HG03025 (cell line): ENCODE measurements around the gene SLC2A1.

Source experiments
- ATAC-seq: cut with Tn5 transposase; IDR thresholded peaks from one replicate; pipeline ENCODE4 v1.9.1; 2021; ENCODE audit warnings: mild to moderate bottlenecking, moderate library complexity; ENCODE audit not compliant: unreplicated experiment, low FRiP score

Gene SLC2A1

DNA sequence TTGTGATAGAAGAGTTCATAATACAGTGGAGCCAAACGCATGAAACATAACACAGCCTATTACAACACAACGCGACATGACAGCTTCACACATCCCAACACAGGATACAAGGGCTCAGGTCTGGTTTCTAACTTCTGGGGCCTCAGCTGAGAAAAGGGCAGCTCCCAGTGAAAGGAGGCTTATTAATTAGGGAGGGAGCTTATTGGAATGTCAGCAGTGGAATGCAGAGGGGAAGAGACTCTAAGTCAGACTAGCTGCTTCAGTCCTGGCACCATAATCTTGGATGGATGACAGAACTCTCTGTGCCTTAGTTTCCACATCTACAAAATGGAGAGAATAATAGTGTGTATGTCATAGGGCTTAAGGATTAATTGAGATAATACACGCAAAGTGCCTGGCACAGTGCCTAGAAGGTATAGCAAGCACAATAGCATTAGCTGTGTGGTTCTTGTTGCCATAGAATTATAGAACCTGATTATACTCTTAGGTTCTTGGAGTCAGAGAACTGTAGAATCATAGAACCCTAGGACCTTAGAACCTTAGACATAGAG lies 22.7 kb upstream of the SLC2A1 start:
- no peak for ATAC-seq

DNA sequence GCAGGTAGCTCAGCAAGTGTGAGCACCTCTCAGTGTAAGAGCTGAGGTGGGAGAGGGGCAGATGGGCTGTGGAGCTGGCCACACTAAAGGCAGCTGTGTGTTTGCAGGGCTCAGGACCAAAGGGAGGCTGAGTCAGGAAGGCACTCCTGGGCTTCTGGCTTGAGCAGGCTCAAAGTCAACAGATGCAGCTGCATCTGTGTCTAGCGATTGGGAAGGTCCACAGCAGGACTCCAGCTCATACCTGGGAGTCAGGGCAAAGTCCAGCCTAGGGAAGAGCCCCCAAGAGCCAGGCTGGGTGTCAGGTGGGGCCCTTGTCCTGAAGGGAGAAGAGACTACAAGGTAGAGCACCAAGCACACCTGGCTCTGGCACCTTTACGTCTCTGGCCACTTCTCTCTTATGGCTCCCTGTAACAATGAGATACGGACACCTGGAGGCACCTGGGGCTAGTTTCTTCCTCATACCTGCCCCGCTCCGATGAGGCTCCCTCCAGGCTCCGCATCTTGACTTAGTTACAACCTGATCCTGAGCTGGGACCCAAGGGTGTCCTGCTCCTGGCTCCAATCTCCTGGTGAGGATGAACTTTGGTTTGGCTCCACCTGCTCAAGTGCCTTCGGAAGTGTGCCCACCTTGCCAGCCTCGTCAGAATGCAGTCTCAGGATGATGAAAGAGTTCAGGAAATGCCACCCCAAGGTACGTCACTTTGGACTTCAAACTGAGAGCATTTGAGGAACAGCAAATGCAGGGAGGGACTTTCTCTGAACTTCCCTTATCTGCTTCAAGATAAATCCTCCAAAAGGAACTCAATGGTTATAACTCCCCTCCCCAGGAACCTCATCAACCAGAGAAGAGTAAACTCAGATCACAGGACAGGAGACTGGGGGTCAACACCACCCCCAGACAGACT lies 21.5 kb upstream of the SLC2A1 start:
- ATAC-seq: no peak

DNA sequence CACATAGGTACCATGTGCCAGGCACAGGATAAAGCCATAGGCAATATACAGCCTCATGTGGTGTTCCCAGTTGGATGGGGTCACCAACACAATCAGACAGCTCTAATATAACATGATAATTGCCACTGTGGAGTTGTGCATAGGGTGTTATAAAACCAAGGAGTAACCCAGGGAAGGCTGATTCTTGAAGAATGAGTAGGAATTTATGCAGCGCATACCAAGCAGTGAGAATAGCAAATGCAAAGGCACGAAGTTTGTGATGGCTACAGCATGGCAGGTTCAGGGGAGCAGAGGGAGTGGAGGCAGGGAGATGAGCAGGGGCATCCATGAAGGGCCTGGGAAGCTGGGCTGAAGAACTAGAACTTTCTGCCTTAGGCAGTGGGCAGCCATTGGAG lies 20.4 kb upstream of the SLC2A1 start:
- no peak for ATAC-seq

DNA sequence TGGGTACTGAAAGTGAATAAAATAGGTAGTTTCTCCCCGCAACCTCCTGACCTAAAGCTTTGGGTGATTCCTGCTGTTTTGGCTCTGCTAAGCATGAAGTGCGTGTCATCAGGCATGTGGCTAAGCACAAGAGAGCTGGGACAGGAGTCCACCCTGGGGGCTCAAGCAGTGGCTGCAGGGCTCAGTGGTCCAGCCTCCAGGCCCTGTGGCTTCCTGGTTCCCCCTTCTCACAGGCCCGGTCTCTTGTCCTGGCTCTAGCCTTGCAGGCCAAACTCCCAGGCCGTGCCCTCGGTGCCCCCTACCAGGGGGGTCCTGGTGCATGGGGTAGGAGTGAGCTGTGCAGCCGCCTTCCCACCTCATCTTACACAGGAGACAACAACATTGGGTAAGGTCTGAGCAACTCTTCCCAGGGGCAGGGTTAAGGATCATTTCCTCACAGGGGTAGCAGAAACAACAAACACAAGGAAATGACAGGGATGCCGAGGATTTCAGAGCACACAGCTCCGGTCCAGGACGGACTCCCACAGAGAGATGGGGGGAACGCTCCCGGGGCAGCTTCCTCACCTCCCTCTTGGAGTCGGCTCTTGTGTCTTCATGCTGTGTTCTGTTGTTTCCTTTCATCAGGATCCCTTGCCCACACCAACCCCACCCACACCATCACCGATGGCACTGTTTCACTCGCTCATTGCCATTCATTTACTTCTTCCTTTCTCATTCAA lies 19.8 kb upstream of the SLC2A1 start:
- ATAC-seq: no peak

DNA sequence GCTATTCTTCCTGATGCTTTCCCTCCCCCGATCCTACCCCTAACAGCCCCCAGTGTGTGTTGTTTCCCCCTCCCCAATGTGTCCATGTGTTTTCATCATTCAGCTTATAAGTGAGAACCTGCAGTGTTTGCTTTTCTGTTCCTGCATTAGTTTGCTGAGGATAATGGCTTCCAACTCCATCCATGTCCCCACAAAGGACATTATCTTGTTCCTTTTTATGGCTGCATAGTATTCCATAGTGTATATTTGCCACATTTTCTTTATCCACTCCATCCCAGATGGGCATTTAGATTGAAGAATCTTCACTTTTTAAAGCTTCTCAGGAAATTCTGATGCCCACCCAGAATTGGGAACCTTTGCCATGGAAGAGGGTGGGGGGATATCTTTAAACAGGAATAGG lies 19.0 kb upstream of the SLC2A1 start:
- ATAC-seq: no peak

DNA sequence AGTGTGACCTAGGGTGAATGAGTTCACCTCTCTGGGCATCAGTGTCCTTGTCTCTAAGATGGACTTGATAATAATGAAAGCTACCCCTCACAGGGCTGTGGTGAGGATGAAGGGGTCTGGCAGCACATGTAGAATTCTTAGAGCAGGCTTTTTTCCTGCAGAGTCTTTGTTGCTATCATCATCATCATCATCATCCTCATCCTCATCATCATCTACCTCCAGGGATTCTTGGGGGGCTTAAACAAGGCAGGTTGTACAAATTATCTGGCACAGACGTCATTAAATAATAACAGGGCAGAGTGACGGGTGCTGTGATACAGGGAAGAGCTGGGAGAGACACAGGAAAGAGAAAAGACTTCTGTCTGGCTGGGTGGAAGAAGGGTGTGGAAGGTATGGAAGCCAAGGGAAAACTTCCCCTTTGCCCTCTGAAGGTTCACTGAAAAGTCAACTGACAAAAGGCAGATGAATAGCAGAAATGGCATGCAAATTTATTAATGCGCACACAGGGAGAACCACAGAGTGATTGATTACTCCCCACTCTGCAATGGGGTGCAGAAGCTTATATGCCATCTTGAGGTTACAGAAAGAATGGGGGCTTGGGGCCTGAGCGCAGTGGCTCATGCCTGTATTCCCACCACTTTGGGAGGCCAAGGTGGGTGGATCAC lies 17.0 kb upstream of the SLC2A1 start:
- no peak for ATAC-seq

DNA sequence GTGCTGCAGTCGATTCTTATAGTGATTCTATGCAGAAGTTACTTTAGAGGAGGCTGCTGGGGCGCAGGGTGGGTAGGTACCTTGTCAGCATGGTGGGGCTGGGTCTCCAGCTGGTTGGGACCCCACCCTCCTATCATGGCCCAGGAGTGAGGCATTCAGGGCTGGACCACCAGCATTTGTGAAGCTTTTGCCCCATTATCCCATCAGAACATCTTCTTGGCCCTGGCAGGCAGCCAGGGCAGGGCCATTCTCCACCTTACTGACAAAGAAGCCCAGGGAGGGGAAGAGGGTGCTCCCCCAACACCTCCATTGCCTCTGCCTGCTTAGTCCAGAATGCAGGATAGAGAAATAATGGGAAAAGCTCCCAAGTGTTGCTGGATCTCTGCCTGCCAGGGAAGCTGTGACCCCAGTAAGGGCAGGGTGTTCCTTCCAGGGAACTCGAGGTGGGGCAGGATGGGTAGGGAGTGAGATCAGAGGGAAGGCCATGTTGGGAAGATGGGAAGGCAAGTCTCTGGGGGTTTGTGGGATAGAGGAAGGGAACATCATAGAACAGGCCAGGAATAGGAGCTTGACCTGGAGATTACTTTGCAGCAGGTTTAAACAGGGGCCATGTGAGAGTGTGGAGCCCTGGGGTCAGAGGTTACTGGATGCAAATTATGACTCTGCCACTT lies 16.2 kb upstream of the SLC2A1 start:
- ATAC-seq: no peak

DNA sequence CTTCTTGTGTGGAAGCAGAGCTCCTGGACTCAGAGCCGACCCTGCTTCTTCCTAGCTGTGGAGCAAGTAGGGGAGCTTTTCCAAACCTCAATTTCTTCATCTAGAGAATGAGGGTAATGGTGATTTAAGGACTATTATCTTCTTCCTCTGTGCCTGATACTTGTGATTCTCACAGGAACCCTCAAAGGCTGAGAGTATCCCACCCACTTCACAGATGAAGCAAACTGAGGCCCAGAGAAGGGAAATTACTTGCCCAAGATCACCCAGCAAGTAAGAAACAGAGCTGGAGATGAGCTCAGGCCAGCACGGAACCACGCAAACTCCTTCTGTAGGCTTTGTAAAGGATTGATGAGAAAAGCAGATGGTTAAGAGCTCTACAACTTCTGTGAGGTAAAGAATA lies 15.1 kb upstream of the SLC2A1 start:
- ATAC-seq: no peak

DNA sequence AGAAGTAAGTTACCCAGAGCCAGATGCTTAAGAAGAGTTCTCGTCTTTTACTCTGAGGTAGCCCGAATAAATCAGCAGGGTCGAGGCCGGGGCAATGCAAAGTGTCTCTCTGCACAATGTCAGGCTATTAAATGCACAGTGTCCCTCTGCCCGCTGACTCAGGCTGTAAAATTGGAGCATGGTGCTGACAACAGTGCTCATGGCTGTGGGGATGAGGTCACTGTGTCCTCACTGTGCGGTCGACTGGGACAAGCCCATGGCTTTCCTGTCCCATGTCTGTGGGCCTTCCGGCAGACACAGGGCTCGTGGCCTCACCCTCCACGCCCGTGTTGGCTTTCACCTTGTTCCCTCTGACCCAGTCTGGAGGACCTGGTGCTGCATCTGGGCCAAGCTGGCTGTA lies 14.6 kb upstream of the SLC2A1 start:
- no peak for ATAC-seq

DNA sequence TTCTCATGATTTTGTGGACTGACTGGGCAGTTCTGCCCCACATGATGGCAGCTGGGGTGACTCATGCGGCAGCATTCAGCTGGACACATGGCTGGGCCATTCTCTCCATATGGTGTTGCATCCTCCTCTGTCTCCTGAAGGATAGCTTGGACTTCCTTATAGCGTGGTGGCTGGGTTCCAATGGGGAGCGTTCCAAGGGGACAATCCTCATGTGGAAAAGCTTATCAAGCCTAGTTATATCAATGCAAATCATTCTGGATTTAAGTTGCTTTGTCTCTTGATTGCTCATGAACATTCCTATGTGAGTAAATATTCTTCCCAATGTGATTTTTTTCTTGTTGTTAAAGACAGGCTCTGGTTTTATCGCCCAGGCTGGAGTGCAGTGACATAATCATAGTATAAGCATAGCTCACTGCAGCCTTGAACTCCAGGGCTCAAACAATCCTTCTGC lies 13.2 kb upstream of the SLC2A1 start:
- ATAC-seq: no peak

DNA sequence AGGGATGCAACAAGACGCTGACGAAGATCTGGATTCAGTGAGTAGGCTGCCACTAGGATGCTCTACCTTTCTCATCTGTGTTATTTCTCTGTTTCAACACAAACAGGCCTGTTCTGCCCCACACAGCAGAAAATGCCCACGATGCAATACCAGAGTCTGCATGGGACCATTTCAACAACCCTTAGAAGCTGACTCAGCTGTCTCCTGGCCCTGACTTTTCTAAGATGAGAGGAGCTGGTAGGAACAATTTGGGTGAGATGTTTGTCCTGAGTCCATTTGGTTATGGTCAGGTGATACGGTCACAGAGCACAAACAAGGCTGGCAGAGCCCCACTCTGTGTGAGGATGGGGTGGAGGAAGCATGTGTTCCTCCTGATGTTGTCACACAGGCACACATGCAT lies 11.5 kb upstream of the SLC2A1 start:
- no peak for ATAC-seq

DNA sequence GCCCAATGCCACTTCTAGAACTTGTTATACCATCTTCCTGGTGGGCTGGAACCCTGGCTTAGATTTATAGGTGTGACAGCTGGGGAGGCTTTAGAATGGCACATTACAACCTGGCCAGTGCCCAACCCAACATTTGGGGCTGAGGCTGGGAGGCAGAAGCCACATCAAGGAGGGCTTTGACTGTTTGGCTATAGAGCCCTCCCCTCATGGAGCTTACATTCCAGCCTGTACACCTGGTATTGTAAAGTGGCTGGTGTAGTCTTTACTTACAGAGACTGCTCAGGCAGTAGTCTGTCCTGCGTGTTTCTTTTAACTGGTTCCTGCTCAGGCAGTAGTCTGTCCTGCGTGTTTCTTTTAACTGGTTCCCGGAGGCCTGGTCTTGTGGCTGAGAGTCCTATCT lies 10.0 kb upstream of the SLC2A1 start:
- ATAC-seq: no peak

DNA sequence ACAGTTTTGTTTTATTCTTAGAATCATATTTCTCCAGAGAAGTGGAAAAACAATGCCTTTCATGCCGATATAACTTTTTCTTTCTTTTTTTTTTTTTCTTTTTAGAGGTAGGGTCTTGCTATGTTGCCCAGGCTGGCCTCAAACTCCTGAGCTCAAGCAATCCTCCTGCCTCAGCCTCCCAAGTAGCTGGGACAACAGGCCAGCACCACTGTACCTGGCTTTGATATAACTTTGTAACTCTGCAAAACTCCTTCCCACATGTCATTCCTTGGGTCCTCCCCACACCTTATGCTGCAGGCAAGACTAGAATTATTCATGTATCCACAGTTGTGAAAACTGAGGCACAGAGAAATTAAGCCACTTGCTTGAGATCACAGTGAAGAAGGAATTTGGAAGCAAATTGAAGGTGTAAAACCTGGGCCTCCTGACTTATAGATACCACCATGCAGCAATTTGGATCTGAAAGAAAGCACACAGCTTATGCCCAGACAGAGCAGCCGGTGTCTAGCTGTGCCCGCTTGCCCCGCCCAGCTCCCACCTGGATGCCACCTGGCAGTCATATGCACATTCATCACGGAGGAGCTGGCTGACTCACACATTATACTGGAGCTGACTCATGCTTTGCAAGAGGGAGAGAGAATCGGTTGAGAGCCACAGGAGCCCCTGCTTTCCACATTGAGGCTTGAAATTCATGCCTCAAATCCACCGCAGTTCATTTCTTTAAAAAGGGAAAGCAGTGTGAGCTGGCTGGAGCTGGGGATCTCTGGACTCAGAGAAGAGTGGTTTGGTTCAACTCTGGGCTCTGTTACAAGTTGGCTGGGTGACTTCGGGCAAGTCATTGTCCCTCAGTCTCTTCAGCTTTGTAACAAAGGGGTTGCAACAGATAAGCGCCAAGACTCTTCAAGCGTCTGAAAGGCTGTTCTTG lies 8.3 kb upstream of the SLC2A1 start:
- ATAC-seq: no peak

DNA sequence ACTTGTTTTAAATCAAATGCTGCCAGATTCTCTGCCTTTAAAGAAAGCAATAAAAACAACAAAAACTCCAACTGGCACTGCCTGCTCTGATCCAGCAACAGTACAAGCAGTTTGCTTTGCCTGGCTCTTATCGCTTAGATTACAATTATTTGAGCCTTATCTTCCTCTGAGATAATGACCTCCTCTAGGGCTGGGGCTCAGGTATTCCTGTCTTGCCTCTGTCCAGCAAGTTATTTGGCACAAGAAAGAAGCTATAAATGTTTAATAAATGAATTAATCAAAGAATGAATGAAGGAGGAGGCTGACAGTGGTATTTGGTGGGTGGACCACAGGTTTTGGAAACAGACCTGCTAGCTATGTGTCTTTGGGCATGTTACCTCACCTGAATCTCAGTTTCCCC lies 6.7 kb upstream of the SLC2A1 start:
- ATAC-seq: no peak

DNA sequence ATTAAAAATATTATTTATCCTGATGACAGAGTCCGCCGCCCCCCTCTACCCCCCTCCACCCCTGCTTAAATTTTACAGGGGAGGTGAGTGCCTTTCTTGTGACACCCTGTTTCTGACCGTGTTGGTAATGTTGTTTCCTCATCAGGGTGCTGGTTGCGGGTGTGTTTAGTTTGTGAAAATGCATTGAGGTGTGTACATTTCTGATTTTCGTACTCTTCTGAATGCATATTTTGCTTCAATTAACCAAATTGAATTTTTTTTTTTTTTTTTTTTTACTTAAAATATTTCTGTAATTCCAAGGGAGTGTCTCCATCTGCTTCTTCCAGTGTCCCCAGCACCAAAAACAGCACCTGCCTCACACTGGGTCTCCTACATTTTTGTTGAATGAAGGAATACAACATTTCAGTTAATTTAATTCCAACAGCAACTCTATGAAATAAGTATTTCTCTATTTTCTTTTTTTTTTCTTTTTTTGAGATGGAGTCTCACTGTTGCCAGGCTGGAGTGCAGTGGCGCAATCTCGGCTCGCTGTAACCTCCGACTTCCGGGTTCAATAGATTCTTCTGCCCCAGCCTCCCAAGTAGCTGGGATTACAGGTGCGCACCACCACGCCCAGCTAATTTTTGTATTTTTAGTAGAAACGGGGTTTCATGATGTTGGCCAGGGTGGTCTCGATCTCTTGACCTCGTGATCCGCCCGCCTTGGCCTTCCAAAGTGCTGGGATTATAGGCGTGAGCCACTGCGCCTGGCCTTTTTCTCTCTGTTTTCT lies 5.6 kb upstream of the SLC2A1 start:
- ATAC-seq: no peak

DNA sequence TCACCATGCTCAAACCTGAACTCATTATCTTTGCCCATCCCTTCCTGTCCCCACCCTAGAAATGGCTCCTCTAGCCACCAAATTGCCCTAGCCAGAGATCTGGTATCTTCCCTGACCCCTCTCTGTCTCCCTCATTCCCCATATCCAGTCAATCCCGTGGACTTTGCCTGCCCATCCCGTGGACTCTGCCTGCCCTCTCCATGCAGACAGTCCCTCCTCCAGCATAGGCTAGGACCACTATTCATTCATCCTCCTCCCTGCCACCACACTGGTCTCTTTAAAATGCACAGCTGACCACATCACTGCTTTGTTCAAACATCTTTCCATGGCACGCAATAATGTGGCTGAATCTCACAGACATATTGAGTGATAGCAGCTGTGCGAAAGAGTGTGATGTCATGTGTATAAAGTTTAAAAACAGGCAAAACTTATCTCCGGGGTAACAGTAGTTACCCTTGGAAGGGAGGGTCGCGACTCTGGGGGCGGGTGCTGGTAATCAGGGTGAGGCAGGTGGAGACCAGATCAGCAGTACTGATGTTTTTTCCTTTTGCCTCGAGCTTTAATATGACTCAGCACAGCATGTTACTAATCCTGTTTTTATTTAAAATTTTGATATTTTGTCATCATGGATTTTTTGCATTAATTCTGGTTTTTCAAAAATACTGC lies 4.8 kb upstream of the SLC2A1 start:
- no peak for ATAC-seq

DNA sequence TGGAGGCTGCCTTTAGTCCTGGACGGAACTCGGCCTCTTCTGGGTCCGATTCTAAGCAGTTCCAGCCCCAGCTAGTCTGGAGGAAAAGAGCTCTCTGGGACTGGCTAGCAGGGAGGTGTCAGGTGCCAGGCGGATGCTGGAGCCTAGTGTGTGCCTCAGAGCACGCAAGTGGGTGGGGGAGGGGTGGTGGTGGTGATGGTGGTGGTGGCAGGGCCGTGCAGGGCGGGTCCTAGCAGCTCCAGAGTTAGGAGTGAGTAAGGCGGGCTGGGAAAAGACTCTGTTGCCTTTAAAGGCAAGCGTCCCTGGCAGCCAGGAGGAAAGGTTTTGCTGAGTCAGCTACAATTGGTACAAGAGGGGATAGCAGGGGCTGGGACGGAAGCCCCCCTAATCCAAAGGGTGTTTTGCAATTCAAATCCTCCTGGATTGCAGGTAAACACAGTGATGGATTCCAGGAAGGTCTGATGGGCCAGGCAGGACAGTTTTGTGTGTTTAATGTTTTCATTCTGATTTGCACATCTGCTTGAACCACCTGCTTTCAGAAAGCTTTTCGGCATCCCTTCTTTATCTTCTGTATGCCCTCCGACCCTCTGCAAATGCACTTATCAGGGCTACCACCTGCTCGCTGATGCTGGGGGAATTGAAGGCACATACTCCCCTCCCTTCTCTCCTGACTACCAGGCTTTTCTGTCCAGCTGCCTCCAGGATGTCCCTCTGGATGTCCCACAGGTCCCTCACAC lies 4.1 kb upstream of the SLC2A1 start:
- ATAC-seq: no peak
